Tibial nerve (tissue), 4 donors: Measurements from ENCODE around the gene TRPM8. TPM values are rescaled to one million over a fixed set of nuclear protein-coding genes. Genes with fewer than 3 reads are reported as not detected.

Source experiments
- DNase-seq, 2 donors: peaks; one replicate each; pipeline ENCODE4 v3.0.0-alpha.2; 2019; ENCODE audit warnings: low spot score in 2 of 2
- H3K27ac ChIP-seq, 4 donors: fragments of 200-600 bp; sonication (generic) in 3 of 4; one replicate each; pipeline ENCODE4 v1.5.1; 2017 to 2019; ENCODE audit warnings: mild to moderate bottlenecking in 1 of 4
- H3K27me3 ChIP-seq, 2 donors: fragments of 200-600 bp; sonication (generic) in 1 of 2; one replicate each; pipeline versions ENCODE4 v1.5.1 to v1.6.0; 2017 to 2019
- H3K36me3 ChIP-seq, 3 donors: fragments of 200-600 bp; sonication (generic); one replicate each; pipeline ENCODE4 v1.5.1; 2018 to 2019
- H3K4me1 ChIP-seq, 4 donors: fragments of 200-600 bp; sonication (generic) in 3 of 4; one replicate each; pipeline ENCODE4 v1.5.1; 2017 to 2019
- H3K4me3 ChIP-seq, 4 donors: fragments of 200-600 bp; sonication (generic) in 3 of 4; one replicate each; pipeline ENCODE4 v1.5.1; 2017 to 2019; ENCODE audit warnings: mild to moderate bottlenecking in 1 of 4, moderate library complexity in 1 of 4
- H3K9me3 ChIP-seq, 4 donors: fragments of 200-600 bp; sonication (generic) in 3 of 4; one replicate each; pipeline ENCODE4 v1.5.1; 2017 to 2019
- EP300 ChIP-seq, 2 donors: sonication (generic); formaldehyde crosslinking; IDR thresholded peaks; one replicate each; pipeline ENCODE4 v1.6.1; 2017; ENCODE audit warnings: antibody characterized with exemption in 2 of 2, mild to moderate bottlenecking in 1 of 2
- POLR2A ChIP-seq, 2 donors: fragments of 450-650 bp; IDR thresholded peaks; one replicate each; pipeline ENCODE4 v1.6.1; 2017; ENCODE audit warnings: antibody characterized with exemption in 2 of 2, mild to moderate bottlenecking in 2 of 2, moderate library complexity in 2 of 2
- WGBS, 2 donors: methylation state at CpG; one replicate each; pipeline ENCODE4 v1.1.5; 2018; 5-methylcytosine and 5-hydroxymethylcytosine counted together
- total RNA-seq, 4 donors: library from RNA; depleted of rRNA; stranded (reverse); fragments of >200 nt; gene quantifications; one replicate each; pipeline ENCODE4 v1.1.0, GENCODE V29; 2016
- TF ChIP-seq, protein P1 (sequence below), 5 experiments: fragments of 200-600 bp in 3 of 5; fragments of 450-650 bp in 2 of 5; sonication (generic) in 3 of 5; IDR thresholded peaks; one replicate each; pipeline ENCODE4 v1.5.1; 2016 to 2019; ENCODE audit warnings: antibody characterized with exemption in 5 of 5, mild to moderate bottlenecking in 3 of 5, moderate library complexity in 2 of 5

Gene TRPM8
- total RNA-seq, 4 donors from 2014 or later: not detected

DNA sequence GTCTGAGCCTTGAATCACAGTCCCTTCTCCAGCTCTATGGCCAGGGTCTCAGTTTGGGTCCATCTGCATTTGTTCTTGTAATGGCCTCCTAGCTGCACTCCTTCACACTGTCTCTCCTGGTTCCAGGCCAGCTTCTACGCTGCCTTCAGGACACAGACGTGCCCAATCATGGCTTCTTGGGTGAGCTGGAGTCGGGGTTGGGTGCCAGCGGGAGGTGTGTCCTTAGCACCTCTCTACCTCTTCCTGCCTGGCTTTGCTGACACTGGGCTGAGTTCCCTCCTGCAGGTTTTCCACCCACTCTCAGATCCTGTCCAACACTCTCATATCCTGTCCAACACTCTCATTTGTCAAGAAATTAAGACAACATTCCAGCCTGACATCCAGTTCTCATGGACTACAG is 9.6 kb downstream of the TRPM8 start:
- H3K9me3 ChIP-seq: no peaks in the 10 kb centered on the region
- no peaks in the 10 kb centered on the region for H3K4me1 ChIP-seq
- H3K27me3 ChIP-seq: no peaks in the 10 kb centered on the region
- no peak overlapping the region for H3K27ac ChIP-seq
- WGBS, 2 donors: 77% methylated on average over 4 of the region's 4 CpGs
- H3K36me3 ChIP-seq: no peaks in the 10 kb centered on the region
- H3K4me3 ChIP-seq: no peak overlapping the region
- no peak for DNase-seq
- TF ChIP-seq EP300 (IDR thresholded peaks at IDR 0.05) (no peak), POLR2A (IDR thresholded peaks at IDR 0.05) (no peak)
- TF ChIP-seq, protein P1, sequence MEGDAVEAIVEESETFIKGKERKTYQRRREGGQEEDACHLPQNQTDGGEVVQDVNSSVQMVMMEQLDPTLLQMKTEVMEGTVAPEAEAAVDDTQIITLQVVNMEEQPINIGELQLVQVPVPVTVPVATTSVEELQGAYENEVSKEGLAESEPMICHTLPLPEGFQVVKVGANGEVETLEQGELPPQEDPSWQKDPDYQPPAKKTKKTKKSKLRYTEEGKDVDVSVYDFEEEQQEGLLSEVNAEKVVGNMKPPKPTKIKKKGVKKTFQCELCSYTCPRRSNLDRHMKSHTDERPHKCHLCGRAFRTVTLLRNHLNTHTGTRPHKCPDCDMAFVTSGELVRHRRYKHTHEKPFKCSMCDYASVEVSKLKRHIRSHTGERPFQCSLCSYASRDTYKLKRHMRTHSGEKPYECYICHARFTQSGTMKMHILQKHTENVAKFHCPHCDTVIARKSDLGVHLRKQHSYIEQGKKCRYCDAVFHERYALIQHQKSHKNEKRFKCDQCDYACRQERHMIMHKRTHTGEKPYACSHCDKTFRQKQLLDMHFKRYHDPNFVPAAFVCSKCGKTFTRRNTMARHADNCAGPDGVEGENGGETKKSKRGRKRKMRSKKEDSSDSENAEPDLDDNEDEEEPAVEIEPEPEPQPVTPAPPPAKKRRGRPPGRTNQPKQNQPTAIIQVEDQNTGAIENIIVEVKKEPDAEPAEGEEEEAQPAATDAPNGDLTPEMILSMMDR (IDR thresholded peaks at IDR 0.05): no peak

DNA sequence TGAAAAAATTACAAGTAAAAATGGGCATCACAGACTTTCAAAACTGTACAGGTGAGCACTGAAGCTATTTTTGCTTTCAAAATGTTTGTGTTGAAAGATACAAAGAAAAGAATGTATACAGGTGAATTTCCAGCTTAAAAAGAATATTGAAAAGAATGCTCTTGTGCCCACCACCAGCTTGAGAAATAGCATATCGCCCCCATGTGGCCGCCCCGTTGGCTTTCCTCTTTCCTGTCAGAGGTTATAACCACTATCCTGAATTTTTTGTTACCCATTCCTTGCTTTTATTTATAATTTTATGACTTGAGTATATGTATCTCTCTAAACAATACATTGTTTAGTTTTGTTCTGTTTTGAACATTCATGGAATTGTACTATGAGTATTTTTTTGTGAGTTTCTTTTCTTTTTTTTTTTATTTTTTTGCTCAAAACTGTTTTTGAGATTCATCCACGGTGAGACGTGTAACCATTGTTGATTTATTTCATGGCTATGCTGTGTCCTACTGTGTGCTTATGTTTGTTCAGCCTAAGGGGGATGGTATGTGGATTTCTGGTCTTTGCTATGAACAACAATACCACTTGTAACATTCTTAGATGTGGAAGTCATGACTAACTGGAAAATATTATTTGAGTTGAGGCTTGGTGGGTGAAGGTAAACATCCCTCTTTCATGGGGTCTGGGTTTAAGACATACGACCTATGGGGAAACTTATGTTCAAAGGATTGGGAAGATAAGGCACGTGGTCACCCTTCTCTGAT is 11.6 kb downstream of the TRPM8 start:
- Histone ChIP-seq H3K27ac (no peak overlapping the region), H3K36me3 (no peaks in the 10 kb centered on the region), H3K9me3 (no peaks in the 10 kb centered on the region), H3K27me3 (no peaks in the 10 kb centered on the region), H3K4me3 (no peak overlapping the region), H3K4me1 (no peaks in the 10 kb centered on the region)
- no peak for DNase-seq
- TF ChIP-seq, protein P1 (IDR thresholded peaks at IDR 0.05): no peak
- no peak for TF ChIP-seq POLR2A (IDR thresholded peaks at IDR 0.05)
- no peak for TF ChIP-seq EP300 (IDR thresholded peaks at IDR 0.05)
- WGBS, 2 donors: 32 to 34% methylated on average over 7 of the region's 7 CpGs

DNA sequence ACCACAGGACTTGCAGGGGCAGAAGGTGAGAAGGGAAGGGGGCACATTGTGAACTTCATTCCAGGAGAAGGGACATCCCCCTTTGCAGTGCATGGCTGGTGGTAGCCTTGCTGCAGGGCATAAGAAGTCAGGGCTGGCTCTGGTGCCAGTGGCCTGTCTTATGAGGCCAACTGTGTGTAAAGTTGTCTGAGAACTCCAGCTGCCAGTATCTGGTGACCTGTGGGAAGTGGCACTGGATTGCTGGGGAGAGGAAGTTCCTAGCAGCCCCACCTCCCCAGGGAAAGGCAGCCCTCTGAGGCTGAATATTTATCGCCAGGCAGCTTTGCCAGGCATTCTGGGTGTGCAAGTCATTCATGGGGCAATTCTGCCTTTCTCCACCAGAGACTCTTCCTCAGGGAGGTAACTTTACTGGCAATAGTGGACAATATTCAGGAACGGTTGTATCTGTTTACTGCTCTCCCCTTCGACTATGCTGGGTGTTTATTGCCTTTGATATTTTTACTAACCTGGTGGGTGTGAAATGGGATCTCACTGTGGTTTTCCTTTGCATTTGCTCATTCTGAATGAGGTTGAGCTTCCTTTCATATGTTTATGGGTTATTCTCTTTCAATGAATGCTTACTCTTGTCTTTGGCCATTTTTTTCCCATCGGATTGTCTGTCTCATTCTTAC is 12.3 kb downstream of the TRPM8 start:
- Histone ChIP-seq H3K27ac (no peak overlapping the region), H3K4me3 (no peak overlapping the region), H3K36me3 (no peaks in the 10 kb centered on the region), H3K27me3 (no peaks in the 10 kb centered on the region), H3K4me1 (no peaks in the 10 kb centered on the region), H3K9me3 (no peaks in the 10 kb centered on the region)
- TF ChIP-seq EP300 (IDR thresholded peaks at IDR 0.05): no peak
- TF ChIP-seq, protein P1 (IDR thresholded peaks at IDR 0.05): no peak
- 13 to 27% methylated on average over 4 of the region's 4 CpGs for WGBS, 2 donors
- DNase-seq: no peak

DNA sequence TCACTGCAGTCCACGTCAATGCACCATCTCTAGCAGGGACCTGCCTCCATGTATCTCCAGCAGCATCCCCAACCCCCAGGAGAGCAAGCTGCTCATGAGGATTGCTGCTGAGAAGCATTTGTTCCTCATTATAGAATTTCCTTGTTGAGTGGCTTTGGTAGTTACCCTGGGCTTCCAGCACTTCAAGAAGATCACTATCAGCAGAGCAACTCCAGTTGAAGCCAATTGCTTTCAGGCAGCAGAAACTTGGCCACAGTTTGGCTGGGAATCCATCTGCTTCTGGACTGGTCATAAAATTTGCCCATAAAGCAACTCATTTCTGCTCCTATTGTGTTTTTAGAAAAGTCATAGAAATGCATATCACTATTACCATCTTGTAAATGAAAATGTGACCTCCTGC is 17.4 kb downstream of the TRPM8 start:
- 79 to 93% methylated on average over 1 of the region's 1 CpG for WGBS, 2 donors
- H3K36me3 ChIP-seq: no peaks in the 10 kb centered on the region
- no peaks in the 10 kb centered on the region for H3K9me3 ChIP-seq
- no peak overlapping the region for H3K27ac ChIP-seq
- no peak for DNase-seq
- peaks cover 0 to 17% of the 10 kb centered on the region in 2 donors for H3K27me3 ChIP-seq
- TF ChIP-seq POLR2A (IDR thresholded peaks at IDR 0.05): no peak
- TF ChIP-seq EP300 (IDR thresholded peaks at IDR 0.05): no peak
- TF ChIP-seq, protein P1 (IDR thresholded peaks at IDR 0.05): no peak
- no peaks in the 10 kb centered on the region for H3K4me1 ChIP-seq
- no peak overlapping the region for H3K4me3 ChIP-seq

DNA sequence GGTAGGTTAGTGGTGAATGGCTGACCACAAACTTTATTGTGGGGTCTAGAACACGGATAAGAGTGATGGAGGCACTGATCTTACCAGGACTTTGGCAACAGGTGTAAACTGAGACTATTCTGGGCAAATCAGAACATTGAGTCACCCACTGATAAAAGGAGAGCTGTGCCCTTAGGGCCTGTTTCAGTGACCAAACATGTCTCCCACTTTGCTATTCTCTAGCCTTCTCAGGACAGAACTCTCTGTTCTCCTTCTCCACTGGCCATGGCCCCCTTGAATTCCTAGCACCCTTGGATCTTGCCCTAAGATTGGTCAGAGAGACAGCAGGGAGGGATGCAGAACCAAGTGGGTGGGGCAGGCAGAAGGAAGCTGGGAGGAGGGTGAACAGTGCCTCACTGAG is 18.3 kb downstream of the TRPM8 start:
- Histone ChIP-seq H3K9me3 (no peaks in the 10 kb centered on the region), H3K4me1 (no peaks in the 10 kb centered on the region), H3K4me3 (no peak overlapping the region), H3K27me3 (peaks cover 0 to 21% of the 10 kb centered on the region in 2 donors), H3K27ac (no peak overlapping the region), H3K36me3 (no peaks in the 10 kb centered on the region)
- TF ChIP-seq, protein P1 (IDR thresholded peaks at IDR 0.05): no peak
- no peak for TF ChIP-seq POLR2A (IDR thresholded peaks at IDR 0.05)
- DNase-seq: no peak
- 93% methylated on average over 1 of the region's 1 CpG for WGBS, 2 donors
